Spinal cord (tissue), 10 donors: ENCODE results near the gene TCF25. TPM values are rescaled to one million over a fixed set of nuclear protein-coding genes. Genes with fewer than 3 reads are reported as not detected.

Experiments
- DNase-seq, 6 donors: peaks; one replicate each; pipeline versions ENCODE4 v3.0.0 to v3.0.0-alpha.2; 2013 to 2015; ENCODE audit warnings: low spot score in 6 of 6, low read depth in 4 of 6
- H3K27ac ChIP-seq: one replicate; pipeline ENCODE4 v1.5.1; 2013; ENCODE audit warnings: low read depth, low read length, control low read depth
- H3K27me3 ChIP-seq: one replicate; pipeline ENCODE4 v1.6.1; 2013; ENCODE audit warnings: low read length; ENCODE audit not compliant: control insufficient read depth, insufficient read depth
- H3K36me3 ChIP-seq: one replicate; pipeline ENCODE4 v1.6.1; 2013; ENCODE audit warnings: low read length; ENCODE audit not compliant: control insufficient read depth, insufficient read depth
- H3K4me1 ChIP-seq: one replicate; pipeline ENCODE4 v1.6.1; 2013; ENCODE audit warnings: low read length; ENCODE audit not compliant: control insufficient read depth, insufficient read depth
- H3K4me3 ChIP-seq: one replicate; pipeline ENCODE4 v1.5.1; 2013; ENCODE audit warnings: low read depth, low read length, control low read depth
- H3K9me3 ChIP-seq: one replicate; pipeline ENCODE4 v1.6.1; 2013; ENCODE audit warnings: low read length; ENCODE audit not compliant: control insufficient read depth, insufficient read depth
- WGBS: methylation state at CpG from one replicate; pipeline ENCODE4 v1.1.5; 2013; ENCODE audit warnings: missing lambda C conversion rate; ENCODE audit not compliant: insufficient coverage; 5-methylcytosine and 5-hydroxymethylcytosine counted together
- polyA plus RNA-seq, 2 donors: library from polyadenylated mRNA; unstranded; fragments of 120-200 nt; gene quantifications; one replicate each; pipeline ENCODE4 v1.2.1, GENCODE V29; 2013; ENCODE audit not compliant: insufficient read length in 2 of 2
- total RNA-seq, 2 donors: library from RNA; depleted of rRNA in 1 of 2; stranded (reverse); fragments of 120-200 nt in 1 of 2; fragments of >200 nt in 1 of 2; gene quantifications; one replicate each; pipeline versions ENCODE4 v1.2.3 to v1.2.4, GENCODE V29; 2013 to 2014
- donor health status: healthy.

TCF25 gene
- total and polyA plus RNA-seq, 4 donors, result 114 to 240 (median 175) TPM

GRCh38 chr16:89952049-89952448 lies 78.7 kb downstream of the TCF25 start:
- Histone ChIP-seq H3K9me3 (no peaks in the 10 kb centered on the region), H3K4me1 (peaks cover 24% of the 10 kb centered on the region), H3K27me3 (no peaks in the 10 kb centered on the region), H3K36me3 (peaks cover 48% of the 10 kb centered on the region), H3K4me3 (no peak overlapping the region), H3K27ac (no peak overlapping the region)
- DNase-seq, result no peak
- 92% methylated on average over 10 of the region's 12 CpGs for WGBS

GRCh38 chr16:89952551-89952950 lies 79.2 kb downstream of the TCF25 start:
- DNase-seq, result no peak
- Histone ChIP-seq H3K9me3 (no peaks in the 10 kb centered on the region), H3K4me3 (no peak overlapping the region), H3K27me3 (no peaks in the 10 kb centered on the region), H3K4me1 (peaks cover 22% of the 10 kb centered on the region), H3K36me3 (peaks cover 53% of the 10 kb centered on the region), H3K27ac (no peak overlapping the region)
- WGBS, result 95% methylated on average over 6 of the region's 6 CpGs

GRCh38 chr16:89953671-89954406 lies 80.4 kb downstream of the TCF25 start:
- Histone ChIP-seq H3K4me1 (peaks cover 14% of the 10 kb centered on the region), H3K27ac (no peak overlapping the region), H3K27me3 (no peaks in the 10 kb centered on the region), H3K4me3 (no peak overlapping the region), H3K9me3 (no peaks in the 10 kb centered on the region), H3K36me3 (peaks cover 66% of the 10 kb centered on the region)
- 98% methylated on average over 7 of the region's 11 CpGs for WGBS
- no peak for DNase-seq

GRCh38 chr16:89954462-89954861 lies 81.1 kb downstream of the TCF25 start:
- no peak overlapping the region for H3K4me3 ChIP-seq
- H3K27me3 ChIP-seq, result no peaks in the 10 kb centered on the region
- no peak overlapping the region for H3K27ac ChIP-seq
- DNase-seq, result no peak
- peaks cover 72% of the 10 kb centered on the region for H3K36me3 ChIP-seq
- peaks cover 9% of the 10 kb centered on the region for H3K4me1 ChIP-seq
- WGBS, result 96% methylated on average over 15 of the region's 15 CpGs
- no peaks in the 10 kb centered on the region for H3K9me3 ChIP-seq

- Histone ChIP-seq H3K27me3 (no peaks in the 10 kb centered on the region), H3K4me1 (peaks cover 3% of the 10 kb centered on the region), H3K4me3 (no peak overlapping the region), H3K9me3 (no peaks in the 10 kb centered on the region), H3K36me3 (peaks cover 79% of the 10 kb centered on the region), H3K27ac (no peak overlapping the region)
- DNase-seq, result no peak
- 97% methylated on average over 7 of the region's 15 CpGs for WGBS
Measured at GRCh38 chr16:89955001-89955685, 81.8 kb downstream of the TCF25 start.

- H3K4me3 ChIP-seq, result no peak overlapping the region
- H3K4me1 ChIP-seq, result no peaks in the 10 kb centered on the region
- no peaks in the 10 kb centered on the region for H3K9me3 ChIP-seq
- no peak overlapping the region for H3K27ac ChIP-seq
- no peaks in the 10 kb centered on the region for H3K27me3 ChIP-seq
- 91% methylated on average over 12 of the region's 15 CpGs for WGBS
- peaks cover 93% of the 10 kb centered on the region for H3K36me3 ChIP-seq
- DNase-seq, result no peak
Measured at GRCh38 chr16:89956505-89957215, 83.3 kb downstream of the TCF25 start.

- Histone ChIP-seq H3K36me3 (peaks cover 95% of the 10 kb centered on the region), H3K27me3 (no peaks in the 10 kb centered on the region), H3K4me1 (no peaks in the 10 kb centered on the region), H3K27ac (no peak overlapping the region), H3K4me3 (no peak overlapping the region), H3K9me3 (no peaks in the 10 kb centered on the region)
- DNase-seq, result no peak
- 97% methylated on average over 23 of the region's 23 CpGs for WGBS
Measured at GRCh38 chr16:89957216-89957785, 83.9 kb downstream of the TCF25 start.

- Histone ChIP-seq H3K27me3 (no peaks in the 10 kb centered on the region), H3K27ac (no peak overlapping the region), H3K9me3 (no peaks in the 10 kb centered on the region), H3K36me3 (peaks cover 97% of the 10 kb centered on the region), H3K4me1 (no peaks in the 10 kb centered on the region), H3K4me3 (no peak overlapping the region)
- peak in 2 of 6 donors; percentile 30 to 72 for DNase-seq
- WGBS, result 67% methylated on average over 7 of the region's 7 CpGs
Measured at GRCh38 chr16:89958068-89958467, 84.7 kb downstream of the TCF25 start.

- 92% methylated on average over 9 of the region's 10 CpGs for WGBS
- H3K9me3 ChIP-seq, result no peaks in the 10 kb centered on the region
- no peaks in the 10 kb centered on the region for H3K27me3 ChIP-seq
- no peaks in the 10 kb centered on the region for H3K4me1 ChIP-seq
- H3K27ac ChIP-seq, result no peak overlapping the region
- DNase-seq, result no peak
- H3K4me3 ChIP-seq, result no peak overlapping the region
- peaks cover 98% of the 10 kb centered on the region for H3K36me3 ChIP-seq
Measured at GRCh38 chr16:89958596-89958995, 85.2 kb downstream of the TCF25 start.
